T47D (cell line): ENCODE measurements around the gene CLIC1.

Source experiments
- DNase-seq, 2 experiments: peaks; one replicate each; pipeline versions ENCODE4 v3.0.0 to v3.0.0-alpha.2; 2011 to 2012; ENCODE audit warnings: low read depth in 1 of 2, low spot score in 1 of 2
- JUND ChIP-seq: IDR thresholded peaks from 2 replicates; pipeline ENCODE4 v1.6.1; 2012; ENCODE audit warnings: low read depth
- in situ Hi-C: cut with HindIII; loops from 2 replicates; pipeline ENCODE4 v1.10.0; 2016; ENCODE audit warnings: low sequenced_read_pairs, low pct_unique_long_range_greater_than_20kb

CLIC1 gene

DNA sequence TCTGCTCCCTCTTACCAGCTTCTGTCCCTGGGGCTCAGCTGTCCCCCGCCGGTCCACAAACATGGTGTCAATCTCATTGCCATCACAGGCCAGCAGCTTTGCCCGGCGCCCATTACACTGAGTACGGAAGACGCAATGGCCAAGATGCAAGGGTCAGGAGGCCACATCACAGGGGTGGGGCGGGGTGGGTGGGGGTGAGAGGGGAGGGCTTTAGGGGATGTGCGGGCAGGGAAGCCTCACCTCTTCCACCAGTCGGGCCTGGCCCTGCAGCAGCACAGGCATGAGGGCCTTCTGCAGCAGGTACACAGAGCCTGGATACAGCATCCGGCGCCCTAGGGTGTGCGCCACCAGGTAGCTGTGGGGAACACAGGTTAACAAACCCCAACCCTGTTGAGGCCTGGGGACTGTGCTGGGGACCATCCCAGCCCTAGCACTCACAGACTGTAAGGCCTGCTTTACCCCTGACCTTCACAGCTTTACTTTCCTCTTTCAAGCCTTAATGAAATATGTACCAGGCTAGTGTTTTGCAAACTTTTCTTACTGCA is 44.7 kb downstream of the CLIC1 start:
- in situ Hi-C loops = no loop called here
- DNase-seq = no peak
- TF ChIP-seq JUND = no peak

DNA sequence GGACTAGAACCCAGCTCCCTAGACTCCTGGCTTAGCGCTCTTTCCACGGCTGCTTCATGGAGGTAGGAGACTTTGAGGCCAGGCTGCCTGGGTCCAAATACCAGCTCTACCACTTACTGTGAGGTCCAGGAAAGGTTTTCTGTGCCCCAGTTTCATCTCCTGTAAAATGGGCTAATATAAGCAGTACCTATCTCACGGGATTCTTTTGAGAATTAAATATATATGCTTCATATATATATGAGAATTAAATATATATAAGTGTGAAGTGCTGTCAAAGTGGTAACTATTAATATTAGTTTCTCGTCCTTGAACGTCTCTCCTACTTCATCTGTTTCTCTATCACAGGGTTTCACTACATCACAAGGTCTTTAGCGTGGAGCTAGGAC is 45.3 kb downstream of the CLIC1 start:
- in situ Hi-C loops = no loop called here
- DNase-seq = no peak
- no peak for TF ChIP-seq JUND

DNA sequence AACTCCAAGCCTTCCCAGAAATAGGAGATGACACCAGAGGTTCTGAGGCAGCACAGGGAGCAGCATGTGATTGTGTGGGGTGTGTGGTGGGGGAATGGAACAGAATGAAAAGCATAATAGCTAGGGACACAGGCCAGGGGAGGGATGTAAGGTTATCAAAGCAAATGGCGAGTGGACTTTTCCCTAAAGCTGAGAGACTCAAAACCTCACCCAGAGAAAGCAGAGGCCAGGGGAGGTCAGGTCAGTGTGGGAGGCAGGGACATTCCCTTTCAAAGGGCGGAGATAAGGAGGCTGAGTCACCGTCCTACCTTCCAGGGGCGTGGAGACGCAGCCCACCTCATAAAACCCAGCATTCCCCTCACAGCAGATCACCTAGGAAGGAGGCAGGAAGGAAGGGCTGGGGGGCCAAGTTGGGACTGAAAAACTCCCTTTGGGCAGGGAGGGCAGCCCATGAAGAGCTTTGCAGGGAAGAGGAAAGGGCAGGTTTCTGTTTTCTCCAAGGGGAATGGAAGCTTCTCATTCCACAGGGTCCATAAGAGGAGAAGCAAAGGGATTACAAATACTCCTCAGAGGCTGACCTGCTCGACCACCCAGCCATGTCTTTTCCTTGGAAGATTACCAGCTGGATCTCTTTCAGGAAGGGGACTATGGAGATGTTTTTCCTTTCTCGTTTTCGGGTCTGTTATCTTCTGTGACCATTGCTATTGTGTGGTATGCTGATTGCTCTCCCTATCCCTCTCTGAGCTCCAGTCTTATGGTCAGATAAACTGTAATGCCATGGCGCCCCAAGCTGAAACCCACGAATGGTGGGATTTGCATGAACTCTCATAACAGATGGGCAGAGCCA is 45.9 kb downstream of the CLIC1 start:
- no peak for TF ChIP-seq JUND
- DNase-seq = no peak
- in situ Hi-C loops = no loop called here

DNA sequence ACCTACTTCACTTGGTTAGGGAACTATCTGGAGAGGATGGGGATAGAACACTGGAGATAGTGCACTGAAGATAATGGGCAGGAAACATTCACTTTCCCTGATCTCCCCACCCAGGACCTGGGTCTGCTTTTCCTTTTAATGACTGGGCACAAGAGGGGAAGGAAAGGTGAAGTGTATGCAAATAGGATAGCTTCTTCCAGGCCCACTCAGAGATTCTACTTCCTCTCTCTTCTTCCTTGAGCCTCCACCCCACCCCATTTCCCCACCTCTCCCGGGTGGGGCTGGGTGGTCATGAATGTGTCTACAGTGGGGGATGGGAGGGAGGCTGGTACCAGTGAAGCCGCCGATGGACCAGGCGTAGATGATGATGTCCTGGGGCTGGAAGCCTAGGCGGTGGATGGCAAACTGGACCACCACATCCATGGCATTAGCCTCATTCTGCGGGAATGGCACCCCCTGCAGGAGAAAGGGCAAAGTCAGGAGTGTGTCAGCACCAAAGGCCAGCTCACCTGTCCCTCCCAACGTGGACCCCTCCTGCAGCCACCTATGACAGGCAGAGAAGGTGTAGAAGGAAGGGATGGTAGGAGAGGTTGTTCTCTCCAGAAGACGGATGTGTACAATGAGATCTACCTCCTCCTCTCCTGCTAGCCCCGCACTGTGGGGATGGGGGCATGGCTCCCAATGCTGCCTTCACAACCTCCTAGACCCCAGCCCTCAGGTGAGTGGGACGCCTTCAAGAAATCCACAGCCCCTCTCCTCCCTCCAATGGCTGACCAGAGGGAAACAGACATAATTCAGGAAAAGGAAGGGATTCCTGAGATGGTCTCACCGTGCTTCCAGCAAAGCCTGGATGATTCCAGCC is 46.9 kb downstream of the CLIC1 start:
- TF ChIP-seq JUND = no peak
- no peak for DNase-seq
- in situ Hi-C loops = no loop called here

DNA sequence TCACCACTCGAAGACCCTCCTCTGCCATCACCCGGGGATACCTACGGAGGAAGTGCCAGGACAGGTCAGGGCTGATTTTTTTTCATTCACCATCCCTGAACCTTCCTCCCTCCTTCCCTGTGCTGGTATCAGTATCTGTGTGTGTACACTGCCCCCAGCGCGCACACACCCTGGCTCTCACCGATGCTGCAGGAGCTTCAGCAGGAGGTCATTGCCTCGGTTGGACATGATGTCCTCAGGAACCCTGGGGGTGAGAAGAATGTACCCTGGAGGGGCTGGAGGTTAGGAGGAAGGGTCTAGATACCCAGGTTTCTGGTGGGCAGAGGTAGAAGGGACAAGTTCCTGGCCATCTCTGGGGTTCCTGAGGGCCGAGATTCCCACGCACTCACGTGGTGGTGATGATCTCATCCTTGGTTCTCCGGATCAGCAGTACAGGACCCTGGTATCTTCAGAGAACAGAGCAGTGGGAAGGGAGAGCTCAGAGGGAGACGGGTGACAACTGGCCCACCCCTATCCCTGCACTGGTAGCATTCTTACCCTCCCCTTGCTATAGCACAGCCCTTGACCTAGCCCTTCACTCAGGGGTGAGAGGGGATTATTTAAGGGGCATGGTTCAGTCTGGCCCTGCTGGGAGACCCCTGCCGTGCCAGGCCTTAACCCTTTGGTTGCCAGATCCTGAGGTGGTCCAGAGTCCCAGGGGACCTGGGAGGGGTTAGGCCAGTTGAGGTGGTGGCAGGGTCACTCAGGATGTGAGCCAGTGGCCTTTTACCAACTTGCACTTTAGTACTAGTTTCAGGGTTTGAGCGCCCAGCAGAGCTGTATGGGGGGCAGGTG is 48.3 kb downstream of the CLIC1 start:
- TF ChIP-seq JUND = no peak
- no peak for DNase-seq
- in situ Hi-C loops = no loop called here

DNA sequence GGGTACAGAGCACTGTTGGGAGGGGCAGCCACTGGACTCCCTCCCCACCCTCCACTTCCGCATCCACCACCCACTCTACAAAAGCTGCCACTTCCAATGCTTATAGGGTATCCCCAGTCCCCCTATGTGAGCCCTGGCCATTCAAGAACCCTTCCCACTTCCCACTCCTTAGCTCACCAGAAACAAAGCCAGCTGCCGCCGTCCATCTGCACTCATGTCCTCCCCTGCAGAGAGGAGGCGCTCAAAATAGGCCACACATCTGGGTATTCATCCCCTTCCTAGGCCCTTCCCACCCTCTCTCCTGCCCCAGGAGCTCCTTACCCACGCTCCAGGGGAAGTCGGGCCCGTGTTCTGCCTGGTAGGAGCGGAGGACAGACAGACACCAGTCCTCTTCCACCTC is 49.0 kb downstream of the CLIC1 start:
- in situ Hi-C loops = no loop called here
- DNase-seq = no peak
- no peak for TF ChIP-seq JUND

DNA sequence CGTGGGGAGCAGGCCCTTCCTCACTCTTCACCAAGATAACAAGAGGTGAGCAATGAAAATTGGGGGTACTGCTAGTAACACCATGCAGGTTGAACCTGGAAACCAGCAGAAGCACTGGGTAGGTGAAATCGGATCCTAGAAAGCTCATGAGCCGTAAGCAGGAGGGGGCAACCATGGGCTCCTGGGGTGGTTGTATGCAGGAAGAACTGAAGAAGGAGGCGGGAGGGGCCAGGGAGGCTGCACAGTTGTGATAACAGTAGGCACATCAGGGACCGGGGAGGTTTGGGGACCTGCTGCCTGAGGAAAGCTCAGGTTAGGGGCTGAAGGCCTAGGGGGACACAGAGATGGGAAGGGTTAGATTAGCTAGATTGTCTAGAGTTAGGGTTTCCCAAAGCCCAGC is 49.8 kb downstream of the CLIC1 start:
- TF ChIP-seq JUND = no peak
- in situ Hi-C loops = no loop called here
- no peak for DNase-seq

DNA sequence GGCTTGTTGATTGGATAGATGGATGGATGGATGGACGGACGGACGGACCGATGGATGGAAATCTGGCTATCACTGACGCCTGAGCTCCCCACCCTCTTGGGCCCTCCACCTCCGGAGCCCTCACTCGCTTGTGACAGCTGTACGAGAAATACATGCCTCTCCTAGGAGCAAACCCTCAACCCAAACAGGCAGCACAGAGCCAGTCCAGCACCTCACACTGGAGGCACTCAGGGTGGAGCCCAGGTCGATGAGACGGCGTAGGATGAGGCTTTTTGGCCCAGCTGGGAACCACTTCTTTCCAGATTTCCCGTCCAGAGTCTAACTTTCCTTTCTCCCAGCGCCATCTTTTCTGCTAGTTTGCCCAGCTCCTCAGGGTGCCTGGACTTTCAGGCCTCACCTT is 52.7 kb downstream of the CLIC1 start:
- no peak for TF ChIP-seq JUND

DNA sequence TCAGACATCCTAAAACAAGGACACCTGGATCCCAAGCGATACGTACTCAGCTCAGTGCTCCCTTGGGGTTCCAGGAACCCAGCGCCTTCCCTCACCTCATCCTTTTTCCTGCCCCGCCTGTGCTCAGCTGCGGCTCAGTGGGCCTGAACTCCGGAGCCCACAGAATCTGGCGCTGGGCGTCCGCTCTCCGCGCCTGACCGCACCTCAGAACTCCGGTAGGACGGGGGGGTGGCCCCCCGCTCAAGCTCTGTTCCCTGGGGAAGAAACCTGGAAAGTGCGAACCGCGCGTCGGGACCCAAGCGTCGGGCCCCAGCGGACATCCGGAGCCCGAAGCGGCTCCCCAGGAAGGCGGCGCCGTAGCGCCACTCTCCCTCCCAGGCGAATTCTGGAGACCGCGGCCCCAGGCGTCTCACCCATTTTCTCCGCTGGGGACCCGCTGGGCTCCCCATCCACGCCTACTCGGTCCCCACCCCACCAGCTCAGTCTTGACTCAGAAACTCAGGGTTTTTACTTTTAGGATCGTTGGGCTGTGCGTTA is 55.1 kb downstream of the CLIC1 start:
- DNase-seq = peak in 1 of 2 experiments; percentile 34
- TF ChIP-seq JUND = no peak
- in situ Hi-C loops = no loop called here

More for the DNA sequence above, 52.7 kb downstream of the CLIC1 start:
- no peak for DNase-seq
- in situ Hi-C loops = no loop called here
